HG03103 (cell line): ENCODE data around the gene NAALADL2.
A peak's percentile ranks its signal among the peaks of the same experiment; 100 is the strongest.
"Not testable (repeated sequence)": the region's sequence is repeated elsewhere in the genome, so short reads cannot be mapped to it uniquely, and the experiment has no call there.

Experiments used
- ATAC-seq: cut with Tn5 transposase; IDR thresholded peaks from one replicate; pipeline ENCODE4 v1.9.1; 2021; ENCODE audit warnings: low read depth; ENCODE audit not compliant: unreplicated experiment

NAALADL2 gene

DNA sequence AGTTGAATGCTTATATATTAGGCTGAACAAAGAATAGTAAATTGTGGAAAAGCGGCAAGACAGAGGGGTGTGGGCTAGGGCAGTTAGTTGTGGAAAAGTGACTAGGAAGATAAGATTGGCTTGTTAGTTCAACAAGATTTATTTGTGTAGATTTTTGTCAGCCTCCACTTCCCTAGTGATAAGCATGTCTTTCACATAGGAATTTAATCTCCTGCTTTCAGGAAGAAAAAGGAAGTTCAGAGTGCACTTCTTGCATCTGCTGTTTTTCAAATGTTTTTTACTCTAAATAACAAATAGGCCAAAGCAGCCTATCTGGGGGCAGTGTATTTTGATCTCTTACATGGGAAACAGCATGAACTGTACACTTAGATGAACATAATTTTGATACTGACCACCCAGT is 919.9 kb downstream of the NAALADL2 start:
- no peak for ATAC-seq

DNA sequence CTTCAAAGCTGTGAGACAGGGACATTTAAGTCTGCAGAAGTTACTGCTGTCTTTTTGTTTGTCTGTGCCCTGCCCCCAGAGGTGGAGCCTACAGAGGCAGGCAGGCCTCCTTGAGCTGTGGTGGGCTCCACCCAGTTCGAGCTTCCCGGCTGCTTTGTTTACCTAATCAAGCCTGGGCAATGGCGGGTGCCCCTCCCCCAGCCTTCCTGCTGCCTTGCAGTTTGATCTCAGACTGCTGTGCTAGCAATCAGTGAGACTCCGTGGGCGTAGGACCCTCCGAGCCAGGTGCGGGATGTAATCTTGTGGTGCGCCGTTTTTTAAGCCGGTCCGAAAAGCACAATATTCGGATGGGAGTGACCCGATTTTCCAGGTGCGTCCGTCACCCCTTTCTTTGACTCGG is 928.0 kb downstream of the NAALADL2 start:
- ATAC-seq = not testable (repeated sequence)

GRCh38 chr3:175792245-175792644 is 933.1 kb downstream of the NAALADL2 start:
- no peak for ATAC-seq

GRCh38 chr3:175798326-175798725 is 939.2 kb downstream of the NAALADL2 start:
- ATAC-seq = no peak

DNA sequence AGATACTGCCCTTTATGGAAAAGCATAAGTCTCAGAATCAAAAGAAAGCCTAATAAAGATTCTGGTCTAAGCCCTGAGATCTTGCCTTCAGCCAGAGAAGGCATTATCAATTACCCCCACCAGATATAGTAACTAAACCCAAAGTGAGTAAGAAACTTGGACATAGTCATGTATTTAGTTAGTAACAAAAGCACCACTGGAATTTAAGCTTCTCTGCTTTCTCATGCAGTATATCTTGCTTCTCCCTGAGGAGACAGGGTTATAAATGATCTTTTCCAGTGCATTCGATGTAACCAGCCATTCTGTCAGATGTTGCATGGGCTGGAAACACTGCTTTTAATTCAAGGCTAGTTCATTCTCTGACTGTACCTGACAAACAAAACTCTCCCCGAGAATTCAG is 946.7 kb downstream of the NAALADL2 start:
- ATAC-seq = no peak

GRCh38 chr3:175807175-175807574 is 948.0 kb downstream of the NAALADL2 start:
- ATAC-seq = no peak

DNA sequence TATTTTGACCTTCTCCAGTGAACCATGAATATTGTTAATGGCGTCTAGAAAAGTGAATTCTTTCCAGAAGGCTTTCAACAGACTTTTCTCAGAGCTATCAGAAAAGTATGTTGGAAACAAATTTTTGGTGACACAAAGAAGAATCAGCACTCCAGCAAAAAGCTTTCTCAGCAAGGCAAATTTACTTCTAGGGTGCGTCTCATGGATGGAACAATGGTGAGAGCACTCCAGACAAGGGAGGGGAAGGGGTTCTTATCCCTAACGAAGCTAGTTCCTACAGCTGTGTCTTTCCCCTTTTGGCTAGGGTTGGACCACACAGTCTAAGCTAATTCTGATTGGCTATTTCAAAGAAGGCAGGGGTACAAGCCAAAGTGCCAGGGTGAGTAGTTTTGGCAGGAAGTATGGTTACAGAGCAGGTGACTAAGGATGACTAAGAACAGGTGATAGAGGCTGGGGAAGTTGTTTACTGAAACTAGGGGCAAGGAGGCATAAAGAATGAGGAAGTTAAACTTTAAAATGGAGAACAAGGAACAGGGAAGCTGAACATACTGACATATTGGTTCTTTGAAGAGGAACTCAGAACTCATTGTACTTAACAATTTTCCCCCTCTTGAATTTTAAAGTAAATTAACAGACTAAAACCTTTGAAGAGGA is 959.8 kb downstream of the NAALADL2 start:
- ATAC-seq = peak; percentile 58

- ATAC-seq = not testable (repeated sequence)
Measured at GRCh38 chr3:175822766-175823491, 963.8 kb downstream of the NAALADL2 start.

GRCh38 chr3:175825016-175825580 is 966.0 kb downstream of the NAALADL2 start:
- ATAC-seq = not testable (repeated sequence)

GRCh38 chr3:175826759-175827158 is 967.6 kb downstream of the NAALADL2 start:
- ATAC-seq = no peak

DNA sequence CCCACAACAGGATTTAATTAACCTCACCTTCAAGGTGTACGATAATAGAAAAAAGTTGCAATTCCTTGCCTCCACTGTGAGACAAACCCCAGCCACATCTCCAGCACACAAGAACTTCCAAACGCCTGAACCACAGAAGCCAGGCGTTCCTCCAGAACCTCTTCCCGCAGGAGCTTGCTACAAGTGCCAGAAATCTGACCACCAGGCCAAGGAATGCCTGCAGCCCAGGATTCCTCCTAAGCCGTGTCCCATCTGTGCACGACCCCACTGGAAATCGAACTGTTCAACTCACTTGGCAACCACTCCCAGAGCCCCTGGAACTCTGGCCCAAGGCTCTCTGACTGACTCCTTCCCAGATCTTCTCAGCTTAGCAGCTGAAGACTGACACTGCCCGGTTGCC is 970.7 kb downstream of the NAALADL2 start:
- ATAC-seq = not testable (repeated sequence)

GRCh38 chr3:175835763-175836162 is 976.6 kb downstream of the NAALADL2 start:
- not testable (repeated sequence) for ATAC-seq

DNA sequence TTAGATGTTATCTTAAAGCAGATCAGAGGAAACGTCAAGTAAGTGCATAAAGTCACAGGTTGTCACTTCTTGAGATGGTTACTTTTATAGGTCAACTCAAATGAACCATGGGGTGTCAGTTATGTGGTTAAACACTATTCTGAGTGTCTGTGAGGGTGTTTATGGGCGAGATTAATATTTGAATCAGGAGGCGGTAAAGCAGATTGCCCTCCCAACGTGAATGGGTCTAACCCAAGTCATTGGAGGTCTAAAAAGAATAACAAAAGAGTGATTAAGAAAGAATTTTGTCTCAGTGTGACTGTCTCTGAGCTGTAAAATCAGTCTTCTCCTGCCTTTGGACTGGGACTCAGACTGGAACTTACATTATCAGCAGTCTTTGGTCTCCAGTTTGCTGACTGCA is 977.5 kb downstream of the NAALADL2 start:
- no peak for ATAC-seq

GRCh38 chr3:175837962-175838361 is 978.8 kb downstream of the NAALADL2 start:
- no peak for ATAC-seq

DNA sequence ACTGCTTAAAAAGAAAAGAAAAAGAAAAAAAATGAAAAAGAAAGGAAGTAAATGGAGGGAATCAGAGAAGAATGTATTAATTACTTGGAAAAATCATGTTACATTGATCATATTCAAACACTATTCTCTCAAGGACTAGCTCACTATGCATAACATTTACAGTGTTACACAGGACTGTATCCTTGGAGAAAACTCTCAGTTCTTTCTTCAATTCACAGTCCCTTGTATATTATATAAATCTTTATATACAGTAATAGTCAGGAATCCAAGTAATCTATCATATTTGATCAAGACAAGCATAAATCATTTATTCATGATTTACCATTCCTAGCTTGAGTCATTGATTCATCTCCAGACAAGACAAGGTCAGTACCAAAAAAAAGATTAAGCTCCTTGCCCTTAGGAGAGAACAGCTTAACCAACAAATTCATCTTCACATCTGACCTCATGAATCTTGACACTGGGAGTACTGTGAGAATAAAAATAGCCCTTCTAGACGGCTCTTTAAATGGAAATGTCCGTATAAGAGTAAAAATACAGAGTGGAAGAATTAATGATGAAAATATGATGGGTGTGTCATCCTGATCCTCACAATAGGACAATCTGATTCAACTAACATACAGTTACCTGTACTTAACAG is 980.4 kb downstream of the NAALADL2 start:
- no peak for ATAC-seq

- ATAC-seq = no peak
Measured at GRCh38 chr3:175851541-175851940, 992.4 kb downstream of the NAALADL2 start.

GRCh38 chr3:175852560-175852959 is 993.4 kb downstream of the NAALADL2 start:
- no peak for ATAC-seq

DNA sequence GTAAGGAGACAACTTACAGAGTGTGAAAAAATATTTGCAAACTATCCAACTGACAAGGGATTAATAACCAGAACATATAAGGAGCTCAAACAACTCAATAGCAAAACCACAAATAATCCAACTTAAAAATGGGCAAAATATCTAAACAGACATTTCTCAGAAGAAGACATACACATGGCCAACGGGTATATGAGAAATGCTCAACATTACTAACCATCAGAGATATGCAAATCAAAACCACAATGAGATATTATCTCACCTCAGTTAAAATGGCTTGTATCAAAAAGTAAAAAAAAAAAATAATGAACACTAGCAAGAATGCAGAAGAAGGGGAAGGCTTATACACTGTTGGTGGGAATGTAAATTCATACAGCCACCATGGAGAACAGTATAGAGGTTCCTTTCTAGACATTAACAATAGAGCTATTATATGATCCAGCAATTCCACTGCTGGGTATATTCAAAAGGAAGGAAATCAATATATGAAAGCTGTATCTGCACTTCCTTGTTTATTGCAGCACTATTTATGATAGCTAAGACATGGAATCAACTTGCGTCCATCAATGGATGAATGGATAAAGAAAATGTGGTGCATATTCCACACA is 998.6 kb downstream of the NAALADL2 start:
- ATAC-seq = no peak
